Vagina (tissue), 2 donors: ENCODE results near the gene SLC6A15.

Source experiments
- POLR2A ChIP-seq, 2 donors: fragments of 450-650 bp; IDR thresholded peaks; one replicate each; pipeline ENCODE4 v1.6.1; 2017; ENCODE audit warnings: antibody characterized with exemption in 2 of 2, mild to moderate bottlenecking in 2 of 2, moderate library complexity in 2 of 2
- TF ChIP-seq, protein P1 (sequence below), 3 experiments: fragments of 450-650 bp in 2 of 3; fragments of 200-600 bp in 1 of 3; sonication (generic) in 1 of 3; IDR thresholded peaks; one replicate each; pipeline ENCODE4 v1.5.1; 2017 to 2019; ENCODE audit warnings: antibody characterized with exemption in 3 of 3, mild to moderate bottlenecking in 2 of 3, moderate library complexity in 2 of 3

DNA sequence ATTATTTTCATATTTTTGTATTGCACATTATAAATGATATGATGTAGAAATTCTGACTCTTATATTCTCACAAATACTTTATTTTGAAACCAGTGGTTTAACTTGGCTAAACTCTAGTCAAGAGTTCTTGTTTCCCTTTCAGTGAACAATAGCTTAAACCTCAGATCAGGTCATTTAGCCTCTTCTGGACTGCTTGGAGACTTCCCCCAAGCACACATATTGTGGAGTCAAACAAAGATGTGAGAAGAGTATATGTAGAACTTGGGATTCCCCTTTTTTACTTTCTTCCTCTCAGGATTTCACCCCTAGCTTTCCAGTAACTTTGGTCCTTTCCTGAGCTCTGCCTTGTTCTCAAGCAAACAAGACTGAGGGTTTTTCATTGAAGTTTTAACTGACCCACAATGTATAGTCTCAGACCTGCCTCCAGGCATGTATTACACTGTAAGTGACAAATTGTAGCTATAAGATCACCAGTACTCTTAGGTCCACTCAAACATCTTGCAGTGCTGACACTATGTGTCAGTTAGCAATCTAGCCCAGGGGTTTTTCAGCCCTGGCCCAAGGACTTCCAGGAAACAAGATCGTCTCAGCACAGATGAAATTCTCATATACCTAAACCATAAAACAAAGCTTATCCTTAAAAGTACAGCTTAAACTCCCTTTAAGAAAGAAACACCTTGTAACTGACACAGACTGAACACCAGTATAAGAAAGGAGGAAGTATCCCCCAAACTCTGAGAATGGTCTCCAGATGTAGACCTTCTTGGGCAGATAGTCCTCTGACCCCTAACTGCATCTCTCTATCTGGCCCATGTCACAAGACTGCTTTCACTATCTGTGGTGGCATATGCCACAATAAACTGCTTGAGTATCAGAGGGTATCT is 98.6 kb downstream of the SLC6A15 start:
- TF ChIP-seq, protein P1, sequence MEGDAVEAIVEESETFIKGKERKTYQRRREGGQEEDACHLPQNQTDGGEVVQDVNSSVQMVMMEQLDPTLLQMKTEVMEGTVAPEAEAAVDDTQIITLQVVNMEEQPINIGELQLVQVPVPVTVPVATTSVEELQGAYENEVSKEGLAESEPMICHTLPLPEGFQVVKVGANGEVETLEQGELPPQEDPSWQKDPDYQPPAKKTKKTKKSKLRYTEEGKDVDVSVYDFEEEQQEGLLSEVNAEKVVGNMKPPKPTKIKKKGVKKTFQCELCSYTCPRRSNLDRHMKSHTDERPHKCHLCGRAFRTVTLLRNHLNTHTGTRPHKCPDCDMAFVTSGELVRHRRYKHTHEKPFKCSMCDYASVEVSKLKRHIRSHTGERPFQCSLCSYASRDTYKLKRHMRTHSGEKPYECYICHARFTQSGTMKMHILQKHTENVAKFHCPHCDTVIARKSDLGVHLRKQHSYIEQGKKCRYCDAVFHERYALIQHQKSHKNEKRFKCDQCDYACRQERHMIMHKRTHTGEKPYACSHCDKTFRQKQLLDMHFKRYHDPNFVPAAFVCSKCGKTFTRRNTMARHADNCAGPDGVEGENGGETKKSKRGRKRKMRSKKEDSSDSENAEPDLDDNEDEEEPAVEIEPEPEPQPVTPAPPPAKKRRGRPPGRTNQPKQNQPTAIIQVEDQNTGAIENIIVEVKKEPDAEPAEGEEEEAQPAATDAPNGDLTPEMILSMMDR (IDR thresholded peaks at IDR 0.05) = no peak
- no peak for TF ChIP-seq POLR2A (IDR thresholded peaks at IDR 0.05)
